Epidermal melanocyte (primary cell): ENCODE measurements around the gene RASL12.
"Not testable (repeated sequence)": the region's sequence is repeated elsewhere in the genome, so short reads cannot be mapped to it uniquely, and the experiment has no call there.

Source experiments
- DNase-seq: peaks from one replicate; pipeline ENCODE4 v3.0.0; 2011; ENCODE audit warnings: low spot score; ENCODE audit not compliant: insufficient read length

RASL12 gene

GRCh38 chr15:65056106-65056505, 11.7 kb downstream of the RASL12 start:
- DNase-seq: no peak

DNA sequence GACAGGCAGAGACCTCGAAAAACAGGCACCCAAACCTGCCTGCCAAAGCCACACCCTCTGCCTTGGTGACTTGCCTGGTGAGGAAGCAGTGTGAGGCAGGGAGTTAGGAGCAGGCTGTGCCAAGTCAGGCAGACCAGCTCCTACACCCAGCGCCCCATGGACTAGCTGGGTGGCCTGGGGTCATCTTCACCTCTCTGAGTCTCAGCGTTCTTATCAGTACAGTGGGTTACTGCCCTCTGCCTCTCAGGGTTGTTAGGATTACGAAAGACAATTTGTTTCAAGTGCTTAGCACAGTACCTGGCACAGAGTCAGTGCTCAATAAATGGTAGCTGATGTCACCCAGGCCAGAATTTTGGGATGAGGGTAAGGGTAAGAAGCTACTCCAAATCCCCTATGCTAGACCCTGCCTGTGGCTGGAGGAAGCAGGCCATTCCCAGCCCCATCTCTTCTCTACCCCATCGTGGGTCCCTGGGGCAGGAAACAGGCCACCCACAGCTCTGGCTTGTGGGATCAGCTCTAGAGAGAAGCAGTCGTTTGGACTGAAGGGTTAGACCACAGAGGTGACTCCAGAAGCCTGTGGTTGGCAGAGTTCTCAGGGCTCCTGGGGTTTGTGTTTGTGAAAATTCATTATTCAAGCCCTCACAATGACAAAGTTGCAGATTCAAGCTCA, 12.5 kb downstream of the RASL12 start:
- no peak for DNase-seq

- DNase-seq: peak; percentile 80
Measured at GRCh38 chr15:65054333-65055200, 13.2 kb downstream of the RASL12 start.

DNA sequence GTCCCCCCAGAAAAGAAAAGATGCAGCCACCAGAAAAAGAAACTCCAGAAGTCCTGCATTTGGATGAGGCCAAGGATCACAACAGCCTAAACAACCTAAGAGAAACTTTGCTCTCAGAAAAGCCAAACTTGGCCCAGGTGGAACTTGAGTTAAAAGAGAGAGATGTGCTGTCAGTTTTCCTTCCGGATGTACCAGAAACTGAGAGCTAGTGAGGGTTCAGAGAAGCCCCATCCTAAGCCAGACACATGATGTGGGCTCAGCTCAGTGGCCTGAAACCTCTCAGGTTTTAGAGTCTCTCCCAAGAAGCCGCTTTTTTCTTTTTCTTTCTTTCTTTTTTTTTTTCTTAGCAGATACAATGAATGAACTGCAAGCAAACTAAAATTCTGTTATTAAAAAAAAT, 14.8 kb downstream of the RASL12 start:
- DNase-seq: no peak

DNA sequence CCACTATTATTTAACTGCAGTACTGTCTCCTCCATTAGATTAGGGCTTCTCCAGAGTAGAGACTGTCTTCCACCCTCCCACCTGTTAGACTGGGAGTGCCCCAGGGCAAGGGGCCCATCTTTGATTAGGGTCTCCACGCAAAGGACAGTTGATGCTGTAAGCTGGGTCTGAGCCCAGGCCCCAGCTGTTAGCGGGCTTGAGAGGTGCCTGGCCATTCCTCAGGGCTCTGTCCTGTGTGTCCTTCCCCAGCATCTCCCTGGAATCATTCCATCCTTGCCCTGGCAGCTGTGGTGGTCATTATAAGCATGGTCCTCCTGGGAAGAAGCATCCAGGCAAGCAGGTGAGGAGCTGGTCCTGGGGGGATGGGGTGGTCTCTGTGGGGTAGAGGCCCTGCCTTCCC, 16.5 kb downstream of the RASL12 start:
- no peak for DNase-seq

DNA sequence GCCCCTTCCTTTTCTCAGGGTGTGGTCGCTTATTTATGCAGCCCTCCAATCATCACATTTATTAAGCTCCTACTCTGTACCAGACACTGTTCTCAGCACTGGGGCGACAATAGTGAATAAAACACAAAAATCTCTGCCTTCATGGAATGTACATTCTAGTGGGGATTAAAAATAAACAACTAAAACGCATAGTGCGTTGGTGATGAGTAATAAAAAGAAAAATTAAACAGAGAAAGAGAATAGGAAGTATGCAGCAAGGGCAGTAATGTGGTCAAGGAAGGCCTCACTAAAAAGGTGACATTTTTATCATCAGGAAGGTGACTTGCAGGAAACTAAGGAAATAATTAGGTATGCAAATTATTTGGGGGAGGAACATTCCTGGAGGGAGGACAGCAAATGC, 17.5 kb downstream of the RASL12 start:
- no peak for DNase-seq

DNA sequence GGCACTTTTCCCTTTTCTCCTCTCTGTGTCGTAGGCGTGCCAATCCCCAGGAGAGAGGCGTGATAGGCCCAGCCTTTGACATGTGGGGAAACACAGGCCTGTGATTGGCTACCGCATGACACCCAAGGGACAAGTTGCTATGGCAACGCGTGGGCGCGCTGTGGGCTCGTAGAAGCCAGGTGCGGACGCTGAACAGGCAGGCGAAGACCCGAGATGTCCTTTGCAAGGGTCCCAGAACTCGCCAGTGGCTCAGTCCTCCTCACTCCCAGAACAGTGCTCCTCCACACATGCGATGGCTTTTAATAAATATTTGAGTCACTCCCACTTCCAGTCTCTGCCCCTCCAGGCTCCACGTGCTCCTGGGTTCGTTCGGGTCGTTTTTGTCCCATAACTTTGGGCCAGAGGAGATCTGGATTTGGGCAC, 18.4 kb downstream of the RASL12 start:
- DNase-seq: peak; percentile 98

- no peak for DNase-seq
Measured at GRCh38 chr15:65048241-65048640, 19.6 kb downstream of the RASL12 start.

DNA sequence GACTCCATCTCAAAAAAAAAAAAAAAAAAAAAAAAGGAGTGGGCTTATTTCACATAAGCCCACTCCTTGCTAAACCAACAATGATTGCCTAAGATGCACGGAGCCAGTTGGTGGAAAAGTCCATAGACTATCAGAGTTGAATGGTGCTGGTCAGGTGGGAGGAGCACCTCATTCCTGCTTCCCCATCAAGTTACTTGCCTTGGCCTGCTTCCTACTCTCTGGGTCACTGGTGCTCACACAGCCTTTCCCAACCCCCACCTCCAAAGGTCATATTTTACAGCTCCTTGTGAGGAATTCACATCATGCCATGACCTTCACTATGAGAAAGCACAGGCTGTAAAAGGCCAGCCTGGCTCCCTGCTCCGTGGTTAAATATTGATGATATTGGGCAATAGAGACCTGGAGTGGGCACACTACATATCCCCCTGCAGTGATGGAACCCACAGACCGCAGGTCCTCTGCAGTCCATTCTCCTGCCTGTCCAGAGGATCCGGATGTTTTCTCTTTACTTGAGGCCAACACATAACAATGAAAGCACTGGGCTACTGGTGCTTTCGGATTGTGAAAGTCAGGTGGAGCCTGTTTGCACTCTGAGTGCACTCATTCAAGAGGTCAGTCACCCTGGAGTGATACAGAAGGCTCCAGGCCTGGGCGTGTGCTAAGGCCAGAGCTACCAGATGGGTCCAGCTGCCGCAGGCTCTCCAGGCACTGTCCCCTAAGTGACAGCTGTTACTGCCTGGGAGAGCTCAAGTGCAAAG, 22.9 kb downstream of the RASL12 start, which contains the start of gene SLC51B:
Gene SLC51B, plus strand, starts transcription at position 664 of the 758 bp plus-strand sequence. CDS start 4,618 bp downstream, outside the sequence.
- DNase-seq: no peak

- DNase-seq: not testable (repeated sequence)
Measured at GRCh38 chr15:65044218-65044617, 23.6 kb downstream of the RASL12 start.

- DNase-seq: no peak
Measured at GRCh38 chr15:65042776-65043327, 24.9 kb downstream of the RASL12 start.

DNA sequence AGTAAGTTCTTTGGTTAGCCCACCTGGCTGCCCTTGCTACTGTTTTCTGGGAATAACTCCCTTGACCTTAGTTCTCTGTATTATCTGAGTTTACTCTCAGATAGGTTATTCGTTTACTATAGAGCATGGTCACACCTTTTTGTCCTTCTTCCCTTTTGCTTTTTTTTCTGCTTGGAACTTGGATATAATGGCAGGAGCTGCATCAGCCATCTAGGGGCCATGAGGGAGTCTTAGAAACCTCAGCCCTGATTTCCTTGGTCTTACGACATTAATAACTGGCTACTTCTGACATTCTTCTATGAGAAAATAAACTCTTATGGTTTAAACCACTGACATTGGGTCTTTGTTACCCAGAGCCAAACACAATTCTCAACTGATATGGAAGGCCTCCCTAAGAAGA, 26.0 kb downstream of the RASL12 start:
- no peak for DNase-seq

DNA sequence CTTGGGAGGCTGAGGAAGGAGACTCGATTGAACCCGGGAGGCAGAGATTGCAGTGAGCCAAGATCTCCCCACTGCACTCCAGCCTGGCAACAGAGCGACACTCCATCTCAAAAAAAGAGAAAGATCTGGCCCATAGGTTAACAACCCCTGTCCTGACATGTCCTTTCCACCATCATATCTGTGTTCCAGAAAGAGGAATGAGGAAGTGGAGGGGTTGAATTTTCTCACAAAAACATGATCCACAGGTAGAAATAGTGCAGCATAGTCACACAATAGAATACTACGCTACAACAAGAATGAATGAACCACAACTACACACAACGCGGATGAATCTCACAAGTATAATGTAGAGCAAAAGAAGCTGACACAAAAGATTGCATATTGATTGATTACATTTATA, 27.3 kb downstream of the RASL12 start:
- no peak for DNase-seq

- DNase-seq: no peak
Measured at GRCh38 chr15:65038836-65039235, 29.0 kb downstream of the RASL12 start.

DNA sequence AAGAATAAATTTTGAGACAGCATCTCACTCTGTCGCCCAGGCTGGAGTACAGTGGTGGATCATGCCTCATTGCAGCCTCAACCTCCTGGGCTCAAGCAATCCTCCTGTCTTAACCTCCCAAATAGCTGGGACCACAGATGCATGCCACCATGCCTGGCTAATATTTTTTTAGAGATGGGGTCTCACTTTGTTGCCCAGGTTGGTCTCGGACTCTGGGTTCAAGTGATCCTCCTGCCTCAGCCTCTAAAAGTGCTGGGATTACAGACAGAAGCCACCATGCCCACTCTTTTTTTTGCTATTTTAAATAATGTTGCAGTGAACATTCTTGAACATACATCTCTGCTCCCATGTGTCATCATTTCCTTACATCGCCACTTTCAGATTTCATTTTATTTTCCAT, 29.4 kb downstream of the RASL12 start:
- no peak for DNase-seq

DNA sequence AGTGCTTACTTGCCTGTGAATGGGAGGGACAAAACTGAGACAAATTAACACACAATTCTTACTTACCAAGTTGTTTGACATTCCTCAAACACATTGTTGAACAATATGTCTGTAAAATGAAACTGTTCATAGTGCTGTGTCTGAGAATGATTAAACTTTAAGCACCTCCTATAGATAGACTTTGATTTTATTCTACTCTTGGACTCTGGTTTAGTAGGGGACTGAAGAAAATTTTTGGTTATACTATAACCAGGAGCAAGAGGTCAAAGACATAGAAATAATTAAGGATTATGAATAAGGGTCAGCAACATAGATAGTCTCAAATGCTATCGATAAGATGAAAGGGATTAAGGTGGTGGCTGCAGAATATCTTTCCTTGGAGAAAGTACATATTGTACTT, 30.5 kb downstream of the RASL12 start:
- no peak for DNase-seq

DNA sequence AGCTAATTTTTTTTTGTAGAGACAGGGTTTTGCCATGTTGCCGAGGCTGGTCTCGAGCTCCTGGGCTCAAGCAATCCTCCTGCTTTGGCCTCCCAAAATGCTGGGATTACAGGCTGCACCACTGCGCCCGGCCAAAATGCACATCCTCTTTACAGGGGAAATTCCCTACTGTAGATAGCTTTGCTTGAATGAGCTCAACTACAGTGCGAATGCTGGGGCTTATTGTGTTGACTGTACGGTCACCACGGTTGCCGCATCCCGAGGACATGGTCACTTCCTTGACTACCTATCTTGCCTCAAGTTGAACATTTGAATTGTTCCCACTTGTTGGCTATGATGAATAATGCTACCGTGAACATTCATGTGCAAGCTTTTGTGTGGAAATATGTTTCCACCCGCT, 33.1 kb downstream of the RASL12 start:
- no peak for DNase-seq

GRCh38 chr15:65033659-65034269, 34.0 kb downstream of the RASL12 start:
- DNase-seq: peak; percentile 50

- no peak for DNase-seq
Measured at GRCh38 chr15:65032801-65033537, 34.8 kb downstream of the RASL12 start.

DNA sequence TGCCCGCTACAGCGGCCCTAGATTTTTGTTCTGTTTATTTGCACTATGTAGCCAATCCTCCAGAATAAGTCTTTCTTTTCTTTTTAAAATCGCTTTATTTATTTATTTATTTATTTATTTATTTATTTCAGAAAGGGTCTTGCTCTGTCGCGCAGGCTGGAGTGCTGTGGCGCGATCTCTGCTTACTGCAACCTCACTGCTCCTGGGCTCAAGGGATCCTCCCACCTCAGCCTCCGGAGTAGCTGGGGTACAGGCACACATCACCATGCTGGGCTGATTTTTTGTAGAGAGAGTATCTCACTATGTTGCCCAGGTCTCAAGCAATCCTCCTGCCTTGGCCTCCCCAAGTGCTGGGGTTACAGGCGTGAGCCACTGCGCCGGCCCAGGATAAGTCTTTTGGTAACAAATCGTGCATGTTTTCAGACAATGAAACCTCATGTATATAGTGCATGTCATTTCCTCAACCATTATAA, 38.0 kb downstream of the RASL12 start:
- DNase-seq: no peak
